ENCODE measurements around the gene EYS.
"Not testable (repeated sequence)": the region's sequence is repeated elsewhere in the genome, so short reads cannot be mapped to it uniquely, and the experiment has no call there.

Gene EYS

DNA sequence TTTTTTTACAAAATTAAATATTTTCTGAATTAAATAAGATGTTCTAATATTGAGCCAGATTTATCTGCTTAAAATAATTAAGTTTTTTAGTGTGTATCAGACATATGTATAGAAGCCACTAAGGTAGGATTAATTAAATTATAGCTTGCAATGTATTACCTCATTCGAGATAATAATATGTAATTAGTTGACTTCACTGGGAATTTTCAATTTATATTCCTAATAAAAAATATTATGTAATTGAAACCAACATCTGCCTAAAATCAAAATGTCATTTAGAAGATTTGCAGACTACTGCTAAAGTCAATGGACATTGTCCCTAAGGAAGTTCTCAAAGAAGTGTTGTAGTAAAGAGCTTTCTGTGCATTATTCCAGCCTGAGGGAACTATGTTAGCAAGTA lies 254.7 kb downstream of the EYS start:
- DNase-seq (ENCODE audit: low spot score): no peak

DNA sequence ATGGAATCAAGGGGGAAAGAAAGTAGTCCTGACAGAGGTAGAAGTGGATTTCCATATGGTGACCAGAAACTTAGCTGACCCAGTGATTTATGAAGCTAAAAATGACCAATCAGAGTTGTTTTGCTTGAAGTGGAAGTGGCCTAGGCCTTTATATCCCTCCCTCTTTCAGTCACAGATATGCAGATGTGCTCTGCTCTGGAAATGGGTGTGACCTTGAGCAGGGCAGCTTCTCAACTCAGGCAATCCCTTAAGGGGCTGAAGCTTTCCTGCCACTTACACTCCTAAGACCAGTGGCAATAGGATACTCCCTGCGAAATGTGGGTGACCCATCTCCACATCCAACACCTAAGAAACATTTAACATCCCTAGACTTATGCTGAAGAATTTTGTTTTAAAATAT lies 256.6 kb downstream of the EYS start:
- DNase-seq (ENCODE audit: low spot score): no peak

DNA sequence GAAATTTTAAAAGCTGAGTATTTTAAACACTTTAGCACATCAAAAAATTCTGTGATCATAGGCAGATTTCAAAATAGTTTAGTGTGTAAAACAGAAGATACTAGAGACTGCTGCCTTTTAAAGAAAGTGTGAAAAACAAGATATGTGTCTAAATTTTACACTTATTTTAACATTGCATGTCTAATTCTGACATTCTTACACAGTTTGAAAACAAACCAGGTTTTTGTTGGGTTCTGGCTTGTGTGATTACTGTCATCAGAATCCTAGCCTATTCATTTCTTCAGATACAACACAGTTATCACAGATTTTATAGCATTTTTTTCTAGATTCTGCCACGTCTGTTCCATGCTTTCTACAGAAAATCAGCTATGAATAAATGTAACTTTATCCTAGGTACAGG lies 257.1 kb downstream of the EYS start:
- DNase-seq (ENCODE audit: low spot score): no peak

DNA sequence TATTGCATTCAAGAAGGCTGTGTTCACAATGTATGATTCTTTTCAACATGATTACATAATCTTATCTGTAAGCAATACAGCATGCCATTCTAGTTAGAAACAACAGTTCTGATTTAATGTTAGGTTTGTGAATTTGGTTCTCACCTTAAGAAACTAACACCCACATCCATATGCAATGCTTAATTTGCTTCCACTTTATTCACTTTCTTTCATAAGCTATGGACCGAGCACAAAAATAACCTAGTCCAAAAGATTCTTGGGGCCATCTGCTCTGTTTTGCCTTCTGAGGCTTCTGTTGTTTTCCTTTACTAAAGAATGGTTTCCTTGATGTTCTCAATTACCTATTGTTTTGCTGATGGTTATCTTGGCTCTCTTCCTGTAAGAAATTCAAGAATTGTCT lies 258.2 kb downstream of the EYS start:
- peak; percentile 15 for DNase-seq (ENCODE audit: low spot score)

DNA sequence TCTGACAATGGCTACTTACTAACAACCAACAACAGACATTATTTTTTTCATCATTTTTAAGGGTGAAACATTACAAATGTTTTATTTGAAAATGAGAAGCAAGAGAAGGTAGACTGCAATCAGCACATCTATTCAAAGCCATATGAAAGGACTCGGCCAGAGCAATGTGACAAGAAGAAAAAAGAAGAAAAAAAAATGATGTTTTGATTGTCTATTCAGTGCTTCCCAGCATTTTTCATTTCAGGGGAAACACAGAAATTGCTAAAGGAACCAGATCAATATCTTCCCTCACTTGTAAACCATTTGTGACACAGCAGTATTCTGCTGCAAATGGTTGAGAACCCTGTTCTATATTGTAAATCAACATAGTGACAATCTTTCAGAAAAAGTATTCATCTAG lies 270.7 kb downstream of the EYS start:
- DNase-seq (ENCODE audit: low spot score): no peak

DNA sequence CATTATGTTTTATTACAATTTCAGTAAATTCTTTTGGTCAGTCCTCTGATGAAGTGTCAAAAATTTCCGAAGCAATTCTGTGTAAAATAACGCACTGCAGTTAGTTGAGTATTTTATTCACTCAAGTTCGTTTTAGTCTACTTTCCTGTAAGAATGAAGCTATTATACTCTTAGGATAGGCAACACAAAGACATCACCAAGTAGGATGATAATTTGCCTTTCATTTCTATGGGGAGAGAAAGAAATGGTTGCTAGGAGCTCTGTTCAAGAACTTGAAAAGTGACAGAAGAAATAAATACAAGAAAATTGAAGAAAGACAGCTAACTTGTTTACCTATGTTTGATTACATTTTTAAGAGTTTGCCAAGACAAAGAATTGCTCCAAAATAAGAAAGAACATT lies 290.4 kb downstream of the EYS start:
- no peak for DNase-seq (ENCODE audit: low spot score)

DNA sequence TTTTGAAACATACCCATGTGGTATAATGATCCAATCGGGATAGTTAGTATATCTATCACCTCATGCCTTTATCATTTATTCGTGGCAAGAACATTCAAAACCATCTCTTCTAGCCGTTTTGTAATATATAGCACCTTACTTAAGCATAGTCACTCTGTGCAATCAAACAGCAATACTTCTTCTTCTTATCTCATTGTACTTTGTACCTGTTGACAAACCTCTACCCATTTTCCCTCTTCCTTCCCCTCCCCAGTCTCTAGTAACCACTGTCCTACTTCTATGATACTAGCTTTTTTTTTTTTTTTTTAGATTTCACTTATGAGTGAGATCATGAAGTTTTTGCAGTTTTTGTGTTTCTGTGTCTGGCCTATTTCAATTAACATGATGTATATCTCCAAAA lies 296.7 kb downstream of the EYS start:
- DNase-seq (ENCODE audit: low spot score): no peak

DNA sequence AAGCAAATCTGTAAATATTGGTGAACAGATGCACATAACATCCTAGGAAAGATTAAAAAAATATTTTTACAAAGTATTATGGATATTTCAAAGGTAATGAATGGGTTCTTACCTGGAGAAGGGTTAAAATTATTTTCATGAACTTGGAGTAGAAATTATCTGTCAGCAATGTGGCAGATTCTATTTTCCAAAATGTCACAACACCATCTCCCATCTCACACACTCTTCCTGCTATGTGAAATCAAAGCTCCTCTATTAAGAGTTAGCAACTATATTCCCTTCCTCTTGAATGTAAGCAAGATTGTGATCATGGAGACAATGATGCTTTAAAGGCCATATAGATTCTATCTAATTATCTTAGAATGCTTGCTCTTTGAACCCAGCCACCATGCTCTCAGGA lies 304.5 kb downstream of the EYS start:
- DNase-seq (ENCODE audit: low spot score): no peak

DNA sequence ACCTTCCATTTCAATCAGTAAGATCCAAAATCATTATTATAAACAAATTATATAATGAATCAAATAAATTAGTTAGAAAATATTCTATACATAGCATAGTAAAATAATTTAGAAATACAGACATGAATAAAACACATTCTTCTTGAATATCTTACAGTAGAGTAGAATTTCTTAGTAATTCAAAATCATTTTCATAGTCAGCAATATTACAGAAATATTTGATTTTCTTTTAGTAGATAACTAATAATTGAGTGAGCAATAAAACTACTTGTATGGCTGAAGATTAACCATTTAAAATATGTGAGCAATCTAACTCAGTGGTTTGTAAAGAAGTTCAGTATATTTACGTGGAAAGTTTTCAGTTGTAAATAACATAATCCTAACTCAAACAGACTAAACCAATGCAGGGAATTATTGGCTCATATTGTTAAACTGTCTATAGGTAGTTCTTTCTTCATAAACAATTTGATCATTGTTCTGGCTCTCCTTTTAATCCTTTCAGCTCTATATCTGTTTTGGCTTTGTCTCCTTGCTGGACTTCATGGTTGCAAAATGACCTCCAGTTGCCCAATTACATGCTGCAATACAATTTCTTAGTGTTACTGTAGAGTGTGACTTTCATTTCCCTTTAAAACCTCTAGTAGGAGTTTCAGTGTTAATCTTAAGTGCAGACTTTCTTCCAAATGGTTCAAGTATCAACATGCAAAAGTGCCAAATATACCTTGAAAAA lies 307.5 kb downstream of the EYS start:
- no peak for DNase-seq (ENCODE audit: low spot score)

DNA sequence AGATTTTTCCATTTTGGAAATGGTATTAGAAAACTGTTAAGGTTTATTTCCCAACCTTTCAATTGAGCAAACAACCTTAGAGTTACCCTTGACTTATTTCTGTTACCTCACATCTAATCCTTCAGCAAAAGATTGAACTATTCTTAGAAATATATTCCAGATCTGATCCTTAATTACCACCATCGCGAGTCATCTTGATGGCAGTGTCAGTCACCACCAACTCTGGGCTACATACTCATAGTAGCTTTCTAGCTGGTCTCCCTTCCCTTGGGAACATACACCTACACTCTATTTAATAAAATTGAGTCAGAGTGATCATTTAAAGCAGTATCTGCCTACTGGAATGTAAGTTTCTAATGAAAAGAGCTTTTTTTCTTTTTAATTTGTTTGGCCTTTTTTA lies 308.2 kb downstream of the EYS start:
- DNase-seq (ENCODE audit: low spot score): no peak

DNA sequence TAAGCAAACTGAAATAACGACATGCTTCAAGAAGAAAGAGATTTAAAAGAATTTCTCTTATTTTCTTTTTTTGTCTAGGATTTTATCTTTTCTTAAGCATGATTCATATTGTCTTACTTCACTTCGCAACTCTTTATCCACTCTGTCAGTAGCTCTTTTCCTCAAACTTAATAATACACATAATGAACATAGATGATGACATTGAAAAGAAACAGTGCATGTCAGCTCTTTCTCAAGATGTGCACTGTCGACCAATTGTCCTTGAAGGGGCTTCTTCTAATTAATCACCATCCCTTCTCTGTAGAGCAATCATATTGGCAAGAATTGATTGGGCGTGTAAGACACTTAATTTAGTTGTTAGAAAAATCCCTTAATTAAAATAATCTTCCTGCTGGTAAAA lies 356.5 kb downstream of the EYS start:
- DNase-seq (ENCODE audit: low spot score): no peak

DNA sequence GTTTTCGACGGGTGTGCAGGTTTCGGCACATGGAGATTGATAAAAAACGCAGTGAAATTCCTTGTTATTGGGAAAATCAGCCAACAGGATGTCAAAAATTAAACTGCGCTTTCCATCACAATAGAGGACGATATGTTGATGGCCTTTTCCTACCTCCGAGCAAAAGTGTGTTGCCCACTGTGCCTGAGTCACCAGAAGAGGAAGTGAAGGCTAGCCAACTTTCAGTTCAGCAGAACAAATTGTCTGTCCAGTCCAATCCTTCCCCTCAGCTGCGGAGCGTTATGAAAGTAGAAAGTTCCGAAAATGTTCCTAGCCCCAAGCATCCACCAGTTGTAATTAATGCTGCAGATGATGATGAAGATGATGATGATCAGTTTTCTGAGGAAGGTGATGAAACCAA lies 404.4 kb downstream of the EYS start:
- not testable (repeated sequence) for DNase-seq (ENCODE audit: low spot score)

DNA sequence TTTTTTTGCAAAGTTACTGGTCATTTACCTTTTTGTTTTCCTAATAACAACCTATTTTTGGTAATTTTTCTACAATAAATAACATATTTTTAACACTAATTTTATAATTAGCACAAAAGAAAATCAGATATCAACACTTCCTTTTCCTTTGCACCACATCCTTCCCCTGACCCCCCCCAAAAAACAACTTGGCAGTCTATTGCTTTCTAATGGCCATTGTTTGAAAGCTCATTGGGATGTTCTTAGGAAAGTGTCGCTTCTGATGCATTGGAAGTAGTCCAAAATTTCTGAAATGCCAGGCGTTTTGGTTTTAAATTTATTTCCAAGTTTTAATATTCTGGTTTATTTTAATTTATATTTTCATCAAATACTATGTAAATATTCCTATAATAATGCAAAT lies 407.8 kb downstream of the EYS start:
- no peak for DNase-seq (ENCODE audit: low spot score)

DNA sequence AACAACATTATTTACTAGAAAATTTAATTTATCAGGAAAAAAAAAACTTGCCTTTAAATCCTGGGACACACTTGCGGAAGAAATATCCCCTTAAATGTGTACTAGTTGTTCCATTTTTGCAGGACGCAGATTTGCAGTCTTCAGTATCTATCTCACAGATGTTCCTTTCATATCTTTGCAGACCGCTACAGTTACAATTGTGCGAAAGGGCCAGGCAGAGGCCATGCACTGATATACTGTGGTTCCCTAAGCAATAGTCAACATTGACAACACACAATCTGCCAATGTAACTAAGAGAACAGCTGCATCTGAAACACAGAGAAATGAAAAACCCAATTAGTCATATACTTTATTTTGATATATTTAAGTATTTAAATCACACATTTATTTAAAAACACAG lies 411.2 kb downstream of the EYS start:
- no peak for DNase-seq (ENCODE audit: low spot score)

DNA sequence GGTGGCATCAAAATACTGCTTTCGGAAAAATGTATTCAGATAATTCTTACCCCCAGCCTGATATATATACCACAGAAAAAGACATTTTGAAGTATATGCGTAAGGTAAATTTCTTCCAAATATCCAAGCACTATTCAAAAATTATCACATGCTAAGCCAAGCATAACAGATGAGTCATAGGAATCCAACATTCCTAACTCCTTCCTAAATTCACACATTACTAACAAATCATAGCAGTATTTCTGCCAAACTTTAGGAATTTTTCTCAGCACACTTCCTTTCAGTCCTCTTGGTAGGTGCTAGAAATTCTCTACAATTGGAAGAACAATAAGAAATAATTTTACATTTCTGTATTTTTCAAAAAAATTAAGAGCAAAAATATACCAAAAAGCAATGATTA lies 417.5 kb downstream of the EYS start:
- DNase-seq (ENCODE audit: low spot score): no peak

DNA sequence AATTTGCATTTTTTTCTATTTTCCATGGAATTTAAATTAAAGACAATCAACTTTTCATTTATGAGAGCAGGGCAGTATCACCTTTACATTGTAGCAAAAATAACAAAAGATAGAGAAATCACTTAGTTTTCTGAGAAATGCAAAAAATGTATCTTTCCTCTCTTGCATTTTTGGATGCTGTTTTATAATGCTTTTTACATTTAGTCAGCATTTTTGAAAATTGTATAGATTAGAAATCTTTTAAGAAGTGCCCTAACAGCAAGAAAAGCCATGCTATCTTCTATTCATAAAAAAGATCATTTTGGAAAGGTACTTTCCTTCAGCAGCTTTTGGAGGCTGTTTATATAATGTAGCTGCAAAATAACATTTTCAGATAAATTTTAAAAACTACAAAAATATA lies 421.8 kb downstream of the EYS start:
- DNase-seq (ENCODE audit: low spot score): no peak

DNA sequence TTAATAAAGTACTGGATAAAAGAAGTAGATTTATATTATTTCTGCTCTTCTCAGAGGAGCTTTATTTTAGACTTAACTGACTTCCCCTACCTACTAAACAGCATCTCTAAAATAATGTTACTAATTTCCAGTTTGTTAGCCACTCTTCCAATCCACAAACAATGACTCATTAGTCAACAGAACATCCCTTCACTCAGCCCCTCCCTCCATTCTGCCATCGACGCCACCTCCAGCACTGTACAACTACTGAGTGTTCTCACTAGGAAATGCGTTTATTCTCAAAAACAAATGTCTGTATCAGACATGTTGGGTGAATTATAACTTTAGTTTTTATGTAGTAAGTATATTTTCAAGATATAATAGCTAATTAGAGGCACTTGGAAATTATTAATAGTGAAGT lies 427.0 kb downstream of the EYS start:
- DNase-seq (ENCODE audit: low spot score): no peak

DNA sequence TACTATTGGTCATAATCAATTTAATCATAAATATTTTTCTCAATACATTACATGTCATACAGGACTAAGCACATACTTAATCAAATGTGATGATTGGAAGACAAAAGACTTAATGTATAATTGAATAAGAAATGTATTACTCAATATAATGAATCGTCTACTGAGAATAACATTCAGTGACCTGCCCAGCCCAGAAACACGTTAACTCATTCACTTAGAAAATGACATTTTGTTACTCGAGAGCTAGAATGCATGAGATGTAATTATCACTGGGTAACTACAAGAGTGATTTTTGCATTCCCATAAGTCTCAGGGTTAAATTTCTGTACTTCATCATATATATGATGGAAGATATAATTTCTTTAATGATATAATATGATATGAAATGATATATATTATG lies 444.8 kb downstream of the EYS start:
- no peak for DNase-seq (ENCODE audit: low spot score)

DNA sequence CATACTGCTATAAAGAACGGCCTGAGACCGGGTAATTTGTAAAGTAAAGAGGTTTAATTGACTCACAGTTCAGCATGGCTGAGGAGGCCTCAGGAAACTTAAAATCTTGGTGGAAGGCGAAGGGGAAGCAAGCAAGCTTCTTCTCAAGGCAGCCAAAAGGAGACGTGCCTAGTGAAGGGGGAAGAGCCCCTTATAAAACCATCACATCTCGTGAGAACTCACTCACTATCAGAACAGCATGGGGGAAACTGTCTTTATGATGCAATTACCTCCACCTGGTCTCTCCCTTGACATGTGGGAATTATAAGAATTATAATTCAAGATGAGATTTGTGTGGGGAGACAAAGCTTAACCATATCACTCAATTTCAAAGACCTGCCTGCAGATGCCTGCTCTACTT lies 447.0 kb downstream of the EYS start:
- DNase-seq (ENCODE audit: low spot score): no peak

DNA sequence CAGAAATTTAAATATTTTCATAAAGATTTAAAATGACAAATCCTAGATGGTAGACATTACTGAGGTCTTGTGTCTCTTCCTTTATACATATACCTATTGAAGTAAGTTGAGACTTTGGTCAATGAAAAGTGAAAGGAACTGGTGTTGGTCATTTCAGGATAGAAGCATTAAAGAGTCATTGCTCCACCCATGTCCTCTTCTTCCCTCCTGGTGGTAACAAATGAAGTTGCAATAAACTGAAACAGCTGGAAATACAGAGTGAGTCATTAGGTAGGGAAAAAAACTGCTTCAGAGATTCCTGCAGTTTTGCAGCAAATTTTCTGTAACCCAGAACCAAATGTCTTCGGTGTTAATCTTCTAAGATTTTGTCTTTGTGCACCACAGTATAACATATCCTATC lies 448.0 kb downstream of the EYS start:
- no peak for DNase-seq (ENCODE audit: low spot score)

DNA sequence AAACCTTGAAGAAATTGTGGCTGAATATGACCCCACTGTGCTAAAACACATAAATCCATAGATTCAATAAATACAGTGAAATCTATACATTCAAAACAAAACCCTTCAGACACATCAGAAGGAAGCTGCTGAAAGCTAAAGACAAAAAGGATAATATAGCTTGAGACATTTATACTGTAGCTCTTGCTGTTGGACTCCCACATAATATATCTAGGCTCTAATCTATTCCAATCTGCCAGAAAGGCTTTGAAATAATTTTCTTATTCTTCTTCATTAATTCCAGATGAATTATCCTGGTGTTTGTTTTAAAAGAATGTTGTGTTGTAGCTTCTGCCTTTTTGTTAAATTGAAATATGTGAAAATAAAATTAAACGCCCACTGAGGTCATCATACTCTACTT lies 454.0 kb downstream of the EYS start:
- DNase-seq (ENCODE audit: low spot score): no peak

DNA sequence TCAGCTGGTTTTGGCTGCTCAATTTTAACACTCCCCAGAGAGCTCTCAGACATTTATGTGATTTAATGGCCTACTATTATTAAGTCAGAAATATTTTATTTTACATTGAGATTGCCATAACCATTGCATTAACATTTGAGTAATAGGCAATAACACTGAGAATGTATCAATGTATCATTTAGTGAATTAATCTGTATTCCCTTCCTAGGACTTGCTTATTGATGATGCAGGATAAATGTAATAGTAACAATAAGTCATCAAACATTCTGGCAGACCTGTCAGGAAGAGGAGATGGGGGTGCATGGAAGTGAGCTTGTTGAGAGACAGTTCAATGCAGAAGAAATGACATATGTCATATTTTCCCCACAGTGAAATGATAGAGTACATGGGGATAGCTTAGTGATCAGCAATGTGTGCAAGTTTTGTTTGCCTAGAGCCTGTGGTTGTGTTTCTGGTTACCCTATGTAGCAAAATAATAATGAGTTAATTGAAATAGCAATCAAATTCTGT lies 458.9 kb downstream of the EYS start:
- DNase-seq (ENCODE audit: low spot score): no peak

DNA sequence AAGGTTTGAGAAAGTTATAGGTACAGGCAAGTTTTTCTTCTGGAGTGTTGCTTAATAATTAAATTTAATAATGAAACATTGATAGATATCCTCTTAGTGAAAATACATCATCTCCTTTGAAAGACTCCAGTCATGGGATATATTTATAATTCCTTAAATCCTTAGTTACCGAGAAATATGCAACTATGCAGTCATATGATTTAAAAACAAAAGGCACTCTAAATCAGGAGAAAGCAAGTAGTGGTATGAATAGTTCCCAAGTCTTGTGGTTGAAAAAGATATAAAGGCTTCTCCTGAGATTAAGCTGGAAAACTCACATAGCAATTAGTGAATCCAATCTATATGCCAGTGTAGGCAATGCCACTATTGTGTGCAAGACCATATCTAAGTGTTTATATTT lies 475.4 kb downstream of the EYS start:
- DNase-seq (ENCODE audit: low spot score): no peak

DNA sequence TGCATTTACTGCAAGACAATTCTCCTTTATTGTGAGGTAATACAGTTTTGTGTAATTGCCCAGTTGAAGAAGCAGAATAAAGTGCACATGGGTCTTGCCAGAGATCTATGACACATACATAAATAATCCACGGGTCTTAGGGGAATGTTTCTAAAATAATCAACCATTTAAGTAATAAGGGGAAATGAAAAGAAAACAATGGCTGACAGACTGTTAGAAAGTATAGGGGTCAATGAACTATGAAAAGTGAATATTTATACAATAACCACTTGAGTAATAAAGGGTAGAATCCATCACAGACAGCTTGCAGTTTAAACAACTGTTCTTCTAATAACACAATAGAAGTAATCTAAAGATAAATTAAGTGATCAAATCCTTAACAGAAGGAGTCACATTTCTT lies 477.2 kb downstream of the EYS start:
- no peak for DNase-seq (ENCODE audit: low spot score)

DNA sequence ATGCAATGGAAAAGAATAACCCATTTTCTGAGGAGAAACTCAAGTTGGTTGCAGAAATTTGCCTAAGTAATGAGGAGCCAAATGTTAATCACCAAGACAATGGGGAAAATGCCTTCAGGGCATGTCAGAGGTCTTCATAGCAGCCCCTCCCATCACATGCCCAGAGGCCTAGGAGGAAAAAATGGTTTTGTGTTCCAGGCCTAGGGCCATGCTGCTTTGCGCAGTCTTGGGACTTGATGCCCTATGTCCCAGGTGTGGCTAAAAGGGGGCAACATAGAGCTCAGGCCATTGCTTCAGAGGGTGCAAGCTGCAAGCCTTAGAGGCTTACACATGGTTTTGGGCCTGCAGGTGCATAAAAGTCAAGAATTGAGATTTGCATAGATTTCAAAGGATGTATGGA lies 485.9 kb downstream of the EYS start:
- DNase-seq (ENCODE audit: low spot score): no peak

Data from Ammon's horn (tissue), 1 donor.